Measurements from ENCODE around the gene METTL16.
"Not testable (repeated sequence)": the region's sequence is repeated elsewhere in the genome, so short reads cannot be mapped to it uniquely, and the experiment has no call there.

The METTL16 gene
- total RNA-seq, result 58.9 to 70.5 reads per million in 2 donors

GRCh38 chr17:2511462-2512369 is at the start of gene METTL16:
Gene METTL16 (minus strand): TSS chr17:2511888. CDS start chr17:2502331, 9,557 bp downstream.
- peak; percentile 87 to 98 (median 96) for DNase-seq

GRCh38 chr17:2560658-2561057 is 49.0 kb upstream of the METTL16 start:
- DNase-seq, result no peak

- no peak for DNase-seq
These were observed 40.2 kb upstream of the METTL16 start for GRCh38 chr17:2551928-2552327.

- DNase-seq, result no peak
These were observed 39.8 kb upstream of the METTL16 start for GRCh38 chr17:2551493-2551892.

- DNase-seq, result no peak
These were observed 37.9 kb upstream of the METTL16 start for GRCh38 chr17:2549392-2550211.

- DNase-seq, result not testable (repeated sequence)
These were observed 36.3 kb upstream of the METTL16 start for GRCh38 chr17:2548026-2548425.

GRCh38 chr17:2547176-2547575 is 35.5 kb upstream of the METTL16 start:
- no peak for DNase-seq

GRCh38 chr17:2545393-2545792 is 33.7 kb upstream of the METTL16 start:
- DNase-seq, result no peak

- peak in 1 of 5 experiments; percentile 6 for DNase-seq
These were observed 30.8 kb upstream of the METTL16 start for GRCh38 chr17:2542456-2542855.

GRCh38 chr17:2542056-2542455 is 30.4 kb upstream of the METTL16 start:
- no peak for DNase-seq

- not testable (repeated sequence) for DNase-seq
These were observed 25.9 kb upstream of the METTL16 start for GRCh38 chr17:2537579-2537978.

- no peak for DNase-seq
These were observed 20.5 kb upstream of the METTL16 start for GRCh38 chr17:2532146-2532720.

GRCh38 chr17:2531243-2531954 is 19.7 kb upstream of the METTL16 start:
- peak in 1 of 5 experiments; percentile 45 for DNase-seq

- DNase-seq, result not testable (repeated sequence)
These were observed 10.2 kb upstream of the METTL16 start for GRCh38 chr17:2521775-2522410.

- DNase-seq, result no peak
These were observed 9.6 kb upstream of the METTL16 start for GRCh38 chr17:2521257-2521656.

- DNase-seq, result no peak
These were observed 5.9 kb upstream of the METTL16 start for GRCh38 chr17:2517539-2517938.

- DNase-seq, result no peak
These were observed 588 bp downstream of the METTL16 start for GRCh38 chr17:2511138-2511461.

GRCh38 chr17:2510559-2510958 is 1.1 kb downstream of the METTL16 start:
- DNase-seq, result no peak

- DNase-seq, result no peak
These were observed 3.7 kb downstream of the METTL16 start for GRCh38 chr17:2508035-2508434.

- DNase-seq, result not testable (repeated sequence)
These were observed 4.7 kb downstream of the METTL16 start for GRCh38 chr17:2507015-2507414.

GRCh38 chr17:2503627-2504026 is 8.1 kb downstream of the METTL16 start:
- DNase-seq, result no peak

All from T-helper 2 cell (primary cell).